WTC11 (cell line): ENCODE data around the gene TSPAN4. TPM values are rescaled to one million over a fixed set of nuclear protein-coding genes. Genes with fewer than 3 reads are reported as not detected.

Source experiments
- ATAC-seq: fragments of 200-7000 bp; cut with Tn5 transposase; 2 replicates; pipeline ENCODE4 v1.10.0; 2021; ENCODE audit warnings: mild to moderate bottlenecking, moderate library complexity
- CTCF ChIA-PET: fragments of 300-600 bp; sonication (Branson Sonifier 250); formaldehyde crosslinking; loops from one replicate; lab custom pipeline; 2021; ENCODE audit warnings: antibody characterized with exemption; lab: Charles Lee
- POLR2A ChIA-PET: fragments of 350-600 bp; sonication (Branson Sonifier 250); formaldehyde crosslinking; loops from one replicate; lab custom pipeline; 2021; ENCODE audit warnings: antibody characterized with exemption; lab: Charles Lee
- DNase-seq: peaks from one replicate; pipeline ENCODE4 v3.0.0; 2021; ENCODE audit warnings: low spot score
- H3K27ac Mint-ChIP-seq: 2 replicates; pipeline ENCODE4 v1.8.0; 2021; ENCODE audit warnings: mixed read lengths
- H3K27me3 Mint-ChIP-seq: 2 replicates; pipeline ENCODE4 v1.8.0; 2021; ENCODE audit warnings: low read depth, mild to moderate bottlenecking, moderate library complexity, mixed read lengths
- H3K36me3 Mint-ChIP-seq: 2 replicates; pipeline ENCODE4 v1.8.0; 2021; ENCODE audit warnings: mixed read lengths
- H3K4me1 Mint-ChIP-seq: 2 replicates; pipeline ENCODE4 v1.8.0; 2022; ENCODE audit warnings: mixed read lengths
- H3K4me3 Mint-ChIP-seq: 2 replicates; pipeline ENCODE4 v1.8.0; 2021; ENCODE audit warnings: mild to moderate bottlenecking, moderate library complexity, mixed read lengths
- H3K9me3 Mint-ChIP-seq: 2 replicates; pipeline ENCODE4 v1.8.0; 2021; ENCODE audit warnings: mixed read lengths
- AFF4 ChIP-seq: sonication (generic); formaldehyde crosslinking; IDR thresholded peaks from 2 replicates; pipeline ENCODE4 v1.8.1; 2023; ENCODE audit warnings: mild to moderate bottlenecking, missing genetic modification reagents, borderline replicate concordance
- CDX4 ChIP-seq: fragments of 250-450 bp; sonication (Bioruptor Pico); IDR thresholded peaks from 2 replicates; pipeline ENCODE4 v1.9.0; 2021; ENCODE audit warnings: moderate library complexity, mild to moderate bottlenecking, inconsistent platforms, borderline replicate concordance
- ESRRA ChIP-seq: sonication (generic); formaldehyde crosslinking; IDR thresholded peaks from 2 replicates; pipeline ENCODE4 v1.8.1; 2022; ENCODE audit warnings: mild to moderate bottlenecking, missing genetic modification reagents, borderline replicate concordance
- FOXJ3 ChIP-seq: sonication (generic); formaldehyde crosslinking; IDR thresholded peaks from 2 replicates; pipeline ENCODE4 v1.9.0; 2021; ENCODE audit warnings: missing genetic modification reagents, mild to moderate bottlenecking, borderline replicate concordance
- FOXK1 ChIP-seq: sonication (generic); formaldehyde crosslinking; IDR thresholded peaks from 2 replicates; pipeline ENCODE4 v1.8.0; 2022; ENCODE audit warnings: mild to moderate bottlenecking, moderate library complexity, missing genetic modification reagents
- FOXP1 ChIP-seq: sonication (generic); formaldehyde crosslinking; IDR thresholded peaks from 2 replicates; pipeline ENCODE4 v1.8.0; 2022; ENCODE audit warnings: missing genetic modification reagents, mild to moderate bottlenecking, moderate library complexity, borderline replicate concordance
- JUN ChIP-seq: sonication (generic); formaldehyde crosslinking; IDR thresholded peaks from 2 replicates; pipeline ENCODE4 v1.8.0; 2023; ENCODE audit warnings: mild to moderate bottlenecking, missing genetic modification reagents
- MAX ChIP-seq: sonication (generic); formaldehyde crosslinking; IDR thresholded peaks from 2 replicates; pipeline ENCODE4 v1.8.0; 2022; ENCODE audit warnings: mild to moderate bottlenecking, missing genetic modification reagents
- MXD4 ChIP-seq: fragments of 250-450 bp; sonication (Bioruptor Pico); IDR thresholded peaks from 2 replicates; pipeline ENCODE4 v1.8.0; 2021; ENCODE audit warnings: mild to moderate bottlenecking, moderate library complexity, borderline replicate concordance
- MYBL2 ChIP-seq: sonication (generic); formaldehyde crosslinking; IDR thresholded peaks from 2 replicates; pipeline ENCODE4 v1.8.1; 2023; ENCODE audit warnings: mild to moderate bottlenecking, moderate library complexity, missing genetic modification reagents
- NR3C1 ChIP-seq: sonication (generic); formaldehyde crosslinking; conservative IDR thresholded peaks from 2 replicates; pipeline ENCODE4 v1.8.1; 2023; ENCODE audit warnings: low read depth, mild to moderate bottlenecking, missing genetic modification reagents
- PRDM15 ChIP-seq: sonication (generic); formaldehyde crosslinking; IDR thresholded peaks from 2 replicates; pipeline ENCODE4 v1.8.0; 2022; ENCODE audit warnings: missing genetic modification reagents
- RELA ChIP-seq: sonication (generic); formaldehyde crosslinking; IDR thresholded peaks from 2 replicates; pipeline ENCODE4 v1.8.1; 2022; ENCODE audit warnings: missing genetic modification reagents, mild to moderate bottlenecking, borderline replicate concordance
- RORB ChIP-seq: fragments of 250-450 bp; sonication (Bioruptor Pico); IDR thresholded peaks from 2 replicates; pipeline ENCODE4 v1.9.0; 2021; ENCODE audit warnings: mild to moderate bottlenecking
- SMAD3 ChIP-seq: sonication (generic); formaldehyde crosslinking; IDR thresholded peaks from 2 replicates; pipeline ENCODE4 v1.8.0; 2022; ENCODE audit warnings: missing genetic modification reagents, mild to moderate bottlenecking, borderline replicate concordance
- SMAD4 ChIP-seq: sonication (generic); formaldehyde crosslinking; IDR thresholded peaks from 2 replicates; pipeline ENCODE4 v1.8.0; 2022; ENCODE audit warnings: mild to moderate bottlenecking, missing genetic modification reagents
- SP1 ChIP-seq: sonication (generic); formaldehyde crosslinking; conservative IDR thresholded peaks from 2 replicates; pipeline ENCODE4 v1.8.1; 2022; ENCODE audit warnings: missing genetic modification reagents
- TCF7 ChIP-seq: sonication (generic); formaldehyde crosslinking; IDR thresholded peaks from 2 replicates; pipeline ENCODE4 v1.8.0; 2022; ENCODE audit warnings: mild to moderate bottlenecking, low read depth, missing genetic modification reagents, moderate library complexity
- ZBTB21 ChIP-seq: sonication (generic); formaldehyde crosslinking; IDR thresholded peaks from 2 replicates; pipeline ENCODE4 v1.8.1; 2023; ENCODE audit warnings: mild to moderate bottlenecking, missing genetic modification reagents, borderline replicate concordance
- ZNF219 ChIP-seq: sonication (generic); formaldehyde crosslinking; IDR thresholded peaks from 2 replicates; pipeline ENCODE4 v1.8.0; 2023; ENCODE audit warnings: missing genetic modification reagents, mild to moderate bottlenecking, borderline replicate concordance
- ZNF232 ChIP-seq: sonication (generic); formaldehyde crosslinking; IDR thresholded peaks from 2 replicates; pipeline ENCODE4 v1.8.0; 2022; ENCODE audit warnings: mild to moderate bottlenecking, missing genetic modification reagents
- ZNF263 ChIP-seq: sonication (generic); formaldehyde crosslinking; IDR thresholded peaks from 2 replicates; pipeline ENCODE4 v1.8.1; 2022; ENCODE audit warnings: low read depth, mild to moderate bottlenecking, moderate library complexity, missing genetic modification reagents
- ZNF512 ChIP-seq: sonication (generic); formaldehyde crosslinking; IDR thresholded peaks from 2 replicates; pipeline ENCODE4 v1.8.1; 2022; ENCODE audit warnings: missing genetic modification reagents, borderline replicate concordance
- ZNF671 ChIP-seq: fragments of 250-450 bp; sonication (Bioruptor Pico); IDR thresholded peaks from 2 replicates; pipeline ENCODE4 v1.8.0; 2021; ENCODE audit warnings: mild to moderate bottlenecking
- ZSCAN18 ChIP-seq: fragments of 250-450 bp; sonication (Bioruptor Pico); IDR thresholded peaks from 2 replicates; pipeline ENCODE4 v2.1.2; 2022; ENCODE audit warnings: mild to moderate bottlenecking, moderate library complexity
- total RNA-seq: library from RNA; stranded (reverse); gene quantifications from 3 replicates; pipeline ENCODE4 v1.2.3, GENCODE V29; 2021

The TSPAN4 gene
- total RNA-seq, 1 experiment from 2014 or later, result 94.3 TPM

GRCh38 chr11:829176-829846 is 13.3 kb upstream of the TSPAN4 start:
- peak; percentile 60 for DNase-seq
- H3K27ac Mint-ChIP-seq, result no peak overlapping the region
- POLR2A ChIA-PET, result interaction anchor here (0.6 to 4.7 kb wide), 7 partner anchors 10 to 214 kb away, joined by 3 to 38 read pairs (median 5); partner anchors contain the start of genes IRF7, PNPLA2, RPLP2 and TSPAN4

GRCh38 chr11:829847-830294 is 12.8 kb upstream of the TSPAN4 start:
- no peak overlapping the region for H3K27ac Mint-ChIP-seq
- no peaks in the 10 kb centered on the region for H3K36me3 Mint-ChIP-seq
- peak overlapping the region; percentile 76 for H3K4me3 Mint-ChIP-seq
- peak; percentile 10 for ATAC-seq
- H3K27me3 Mint-ChIP-seq, result peaks cover 33% of the 10 kb centered on the region
- ChIA-PET POLR2A (interaction anchor here (1.2 to 4.7 kb wide), 5 partner anchors 10 to 214 kb away, joined by 3 to 38 read pairs (median 7); partner anchors contain the start of genes IRF7, PNPLA2, RPLP2 and TSPAN4), CTCF (interaction anchor here (0.5 to 7.7 kb wide), 9 partner anchors 8 to 698 kb away, joined by 3 to 82 read pairs (median 10); partner anchors contain the start of genes PNPLA2, POLR2L and TSPAN4)
- DNase-seq, result no peak
- peaks cover 49% of the 10 kb centered on the region for H3K4me1 Mint-ChIP-seq
- H3K9me3 Mint-ChIP-seq, result no peaks in the 10 kb centered on the region
- TF ChIP-seq SP1 (CRISPR knock-in tag) (no peak; the same call in 1 of the 2 replicates), CDX4 (CRISPR knock-in tag) (no peak), MXD4 (CRISPR knock-in tag) (no peak), ZNF512 (CRISPR knock-in tag) (no peak), FOXJ3 (CRISPR knock-in tag) (no peak), ZNF219 (CRISPR knock-in tag) (no peak), FOXK1 (CRISPR knock-in tag) (no peak), AFF4 (CRISPR knock-in tag) (0 out of 2 replicates have a peak, but pooled peaks have one; percentile 17), ZNF671 (CRISPR knock-in tag) (no peak), PRDM15 (CRISPR knock-in tag) (no peak), ZBTB21 (CRISPR knock-in tag) (peak; percentile 80; the same call in 1 of the 2 replicates), FOXP1 (0 out of 2 replicates have a peak, but pooled peaks have one; percentile 18), NR3C1 (no peak), ZNF232 (CRISPR knock-in tag) (no peak), ZSCAN18 (CRISPR knock-in tag) (no peak), JUN (CRISPR knock-in tag) (no peak)

More at GRCh38 chr11:829176-829846, 13.3 kb upstream of the TSPAN4 start:
- CTCF ChIA-PET, result interaction anchor here (0.5 to 7.7 kb wide), 8 partner anchors 9 to 698 kb away, joined by 3 to 82 read pairs (median 12); partner anchors contain the start of genes PNPLA2, POLR2L and TSPAN4
- Mint-ChIP-seq H3K36me3 (no peaks in the 10 kb centered on the region), H3K4me3 (peak overlapping the region; percentile 76), H3K27me3 (peaks cover 33% of the 10 kb centered on the region), H3K9me3 (no peaks in the 10 kb centered on the region), H3K4me1 (peaks cover 48% of the 10 kb centered on the region)
- ATAC-seq, result peak; percentile 0; the same call in 1 of the 2 replicates
- TF ChIP-seq MAX (CRISPR knock-in tag), result 0 out of 2 replicates have a peak, but pooled peaks have one; percentile 76
- TF ChIP-seq SP1 (CRISPR knock-in tag), result 0 out of 2 replicates have a peak, but pooled peaks have one; percentile 7
- TF ChIP-seq SMAD3 (CRISPR knock-in tag), result 0 out of 2 replicates have a peak, but pooled peaks have one; percentile 7
- peak; percentile 9; the same call in 1 of the 2 replicates for TF ChIP-seq TCF7
- no peak for TF ChIP-seq RORB (CRISPR knock-in tag)
- TF ChIP-seq RELA (CRISPR knock-in tag), result no peak
- no peak for TF ChIP-seq SMAD4
- 0 out of 2 replicates have a peak, but pooled peaks have one; percentile 4 for TF ChIP-seq MYBL2 (CRISPR knock-in tag)
- 0 out of 2 replicates have a peak, but pooled peaks have one; percentile 36 for TF ChIP-seq ESRRA
- TF ChIP-seq ZNF263 (CRISPR knock-in tag), result no peak; the same call in 1 of the 2 replicates
